ENCODE measurements around the gene ZNF786. TPM values are rescaled to one million over a fixed set of nuclear protein-coding genes. Genes with fewer than 3 reads are reported as not detected.

Gene ZNF786
- total and polyA plus RNA-seq, 9 of the 15 experiments (the other 6 are each of a cell fraction or from before 2014, with no cell fraction given) = 0.31 to 5.4 (median 3.0) TPM

DNA sequence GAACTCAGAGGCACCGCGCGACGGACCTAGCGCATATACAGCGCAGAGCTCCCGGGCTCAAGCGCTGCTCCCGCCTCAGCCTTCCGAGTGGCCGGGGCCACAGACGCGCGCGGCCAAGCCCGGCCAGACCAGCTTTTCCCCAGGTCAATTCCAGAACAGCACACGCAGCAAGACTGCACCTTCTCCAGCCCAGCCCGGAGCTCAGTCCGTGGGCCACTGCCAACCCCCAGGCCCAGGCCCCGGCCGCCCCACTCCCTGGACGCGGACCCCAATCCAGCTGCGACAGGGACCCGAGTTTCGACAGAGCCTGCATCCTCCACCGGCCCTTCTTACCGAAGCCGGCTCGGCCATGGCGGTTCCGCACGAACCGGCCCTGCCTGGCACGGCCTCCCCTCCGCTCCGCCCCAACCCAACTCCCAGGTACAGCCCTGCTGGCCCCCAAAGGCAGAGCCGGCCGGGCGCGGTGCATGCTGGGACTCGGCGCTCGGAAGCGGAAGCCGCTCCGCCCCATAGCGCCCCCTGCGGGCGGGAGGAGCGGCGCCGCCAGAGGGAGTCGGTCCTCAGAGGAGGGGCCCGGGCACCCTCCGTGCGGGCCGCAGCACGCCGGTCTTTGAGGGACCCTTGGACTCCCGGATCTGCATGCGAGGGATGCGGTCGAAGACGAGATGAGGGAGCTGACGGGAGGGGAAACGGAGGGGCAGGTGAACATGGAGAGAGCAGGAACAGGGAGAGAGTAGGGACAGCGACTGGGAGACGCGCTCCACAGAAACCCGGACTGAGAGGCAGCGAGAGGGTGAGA, 35.5 kb upstream of the ZNF786 start, which contains the start of gene ZNF425 (continued):
- no peak for TF ChIP-seq ZNF696 (CRISPR knock-in tag; conservative IDR thresholded peaks at IDR 0.05)
- no peak for TF ChIP-seq CBX8 (IDR thresholded peaks at IDR 0.05; ENCODE audit: borderline replicate concordance, extremely low read depth, low read depth, low read length, poor library complexity, severe bottlenecking)
- no peak for TF ChIP-seq ZNF444 (CRISPR knock-in tag; IDR thresholded peaks at IDR 0.05)
- TF ChIP-seq HOXB6 (CRISPR knock-in tag; IDR thresholded peaks at IDR 0.05; ENCODE audit: borderline replicate concordance) = no peak
- TF ChIP-seq, protein P1, sequence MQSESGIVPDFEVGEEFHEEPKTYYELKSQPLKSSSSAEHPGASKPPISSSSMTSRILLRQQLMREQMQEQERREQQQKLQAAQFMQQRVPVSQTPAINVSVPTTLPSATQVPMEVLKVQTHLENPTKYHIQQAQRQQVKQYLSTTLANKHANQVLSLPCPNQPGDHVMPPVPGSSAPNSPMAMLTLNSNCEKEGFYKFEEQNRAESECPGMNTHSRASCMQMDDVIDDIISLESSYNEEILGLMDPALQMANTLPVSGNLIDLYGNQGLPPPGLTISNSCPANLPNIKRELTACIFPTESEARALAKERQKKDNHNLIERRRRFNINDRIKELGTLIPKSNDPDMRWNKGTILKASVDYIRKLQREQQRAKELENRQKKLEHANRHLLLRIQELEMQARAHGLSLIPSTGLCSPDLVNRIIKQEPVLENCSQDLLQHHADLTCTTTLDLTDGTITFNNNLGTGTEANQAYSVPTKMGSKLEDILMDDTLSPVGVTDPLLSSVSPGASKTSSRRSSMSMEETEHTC (IDR thresholded peaks at IDR 0.05) = no peak
- peak; percentile 99 for TF ChIP-seq SUPT5H (IDR thresholded peaks at IDR 0.05)
- no peak for TF ChIP-seq ILK (tag; IDR thresholded peaks at IDR 0.05; ENCODE audit: borderline replicate concordance, low read depth)
- TF ChIP-seq, protein P2, sequence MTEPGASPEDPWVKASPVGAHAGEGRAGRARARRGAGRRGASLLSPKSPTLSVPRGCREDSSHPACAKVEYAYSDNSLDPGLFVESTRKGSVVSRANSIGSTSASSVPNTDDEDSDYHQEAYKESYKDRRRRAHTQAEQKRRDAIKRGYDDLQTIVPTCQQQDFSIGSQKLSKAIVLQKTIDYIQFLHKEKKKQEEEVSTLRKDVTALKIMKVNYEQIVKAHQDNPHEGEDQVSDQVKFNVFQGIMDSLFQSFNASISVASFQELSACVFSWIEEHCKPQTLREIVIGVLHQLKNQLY (CRISPR knock-in tag; conservative IDR thresholded peaks at IDR 0.05) = peak in 1 of 2 experiments; percentile 95
- no peak for TF ChIP-seq SRSF7 (optimal IDR thresholded peaks at IDR 0.05; ENCODE audit: low read depth, low read length)
- TF ChIP-seq MEF2D (tag; conservative IDR thresholded peaks at IDR 0.05; ENCODE audit: low read depth) = no peak
- 0 out of 2 replicates have a peak, but pooled peaks have one; percentile 20 for TF ChIP-seq ZNF445 (CRISPR knock-in tag; IDR thresholded peaks at IDR 0.05; ENCODE audit: low read depth)
- TF ChIP-seq ETV6 (IDR thresholded peaks at IDR 0.05; ENCODE audit: borderline replicate concordance in 1 of 2, low read depth in 2 of 2, low read length in 1 of 2) = peak in 1 of 2 experiments; percentile 73; a peak in 1 of 4 replicates
- TF ChIP-seq ETV6 (CRISPR knock-in tag; IDR thresholded peaks at IDR 0.05; ENCODE audit: borderline replicate concordance) = no peak; the same call in 1 of the 2 replicates
- TF ChIP-seq DIDO1 (tag; IDR thresholded peaks at IDR 0.05; ENCODE audit: low read depth) = peak; percentile 88
- TF ChIP-seq SIN3A (IDR thresholded peaks at IDR 0.05; ENCODE audit: borderline replicate concordance in 2 of 2, control insufficient read depth in 1 of 2, low read depth in 2 of 2, low read length in 2 of 2) = peak; percentile 62 to 88; a peak in 2 of 4 replicates
- TF ChIP-seq ZNF431 (CRISPR knock-in tag; IDR thresholded peaks at IDR 0.05) = peak; percentile 87
- TF ChIP-seq ZNF311 (CRISPR knock-in tag; IDR thresholded peaks at IDR 0.05) = no peak
- no peak for TF ChIP-seq BRD9 (IDR thresholded peaks at IDR 0.05; ENCODE audit: low read depth, partially characterized antibody)
- TF ChIP-seq FOSL1 (tag; conservative IDR thresholded peaks at IDR 0.05) = peak; percentile 44; the same call in 1 of the 2 replicates
- no peak for TF ChIP-seq RFX7 (CRISPR knock-in tag; IDR thresholded peaks at IDR 0.05)
- TF ChIP-seq EGR1 (conservative IDR thresholded peaks at IDR 0.05) = no peak
- no peak; the same call in 1 of the 2 replicates for TF ChIP-seq ZNF583 (CRISPR knock-in tag; IDR thresholded peaks at IDR 0.05)
- TF ChIP-seq ZC3H11A (IDR thresholded peaks at IDR 0.05; ENCODE audit: low read depth, low read length) = no peak
